H1 (cell line): ENCODE results near the gene TCF7L2. TPM values are rescaled to one million over a fixed set of nuclear protein-coding genes. Genes with fewer than 3 reads are reported as not detected.

ENCODE experiments used
- CTCF ChIA-PET: fragments of 300-600 bp; sonication (Branson Sonifier 250); formaldehyde crosslinking; loops from one replicate; lab custom pipeline; 2021; ENCODE audit not compliant: partially characterized antibody; lab: Charles Lee
- POLR2A ChIA-PET: fragments of 300-600 bp; sonication (Branson Sonifier 250); formaldehyde crosslinking; loops from one replicate; lab custom pipeline; 2021; ENCODE audit warnings: inconsistent platforms; ENCODE audit not compliant: partially characterized antibody; lab: Charles Lee
- DNase-seq, 2 experiments: peaks; one replicate each; pipeline versions ENCODE4 v3.0.0 to v3.0.0-alpha.2; 2010 to 2022; ENCODE audit warnings: low spot score in 2 of 2, low read depth in 1 of 2, mixed read lengths in 1 of 2
- FAIRE-seq: peaks from 2 replicates; lab custom pipeline; 2011; peaks lifted over from hg19 to GRCh38; lab: Jason Lieb, UNC
- H2AFZ ChIP-seq: 2 replicates; pipeline ENCODE4 v1.8.1; 2012; ENCODE audit warnings: low read length, inconsistent platforms
- H2AK5ac ChIP-seq: 2 replicates; pipeline ENCODE4 v1.6.1; 2013; ENCODE audit warnings: low read depth, low read length
- H2BK120ac ChIP-seq: replicated peaks from 2 replicates; pipeline ENCODE3; 2013; ENCODE audit warnings: low read depth, low read length, inconsistent platforms
- H2BK12ac ChIP-seq: 2 replicates; pipeline ENCODE4 v1.6.1; 2013; ENCODE audit warnings: low read depth, low read length
- H2BK15ac ChIP-seq: 2 replicates; pipeline ENCODE4 v1.6.1; 2013; ENCODE audit warnings: low read length
- H2BK20ac ChIP-seq: 2 replicates; pipeline ENCODE4 v1.6.1; 2013; ENCODE audit warnings: low read length
- H2BK5ac ChIP-seq: 2 replicates; pipeline ENCODE4 v1.6.1; 2013; ENCODE audit warnings: low read depth, low read length
- H3K14ac ChIP-seq: 2 replicates; pipeline ENCODE4 v1.6.1; 2013; ENCODE audit warnings: inconsistent platforms; ENCODE audit not compliant: insufficient read length
- H3K18ac ChIP-seq: 2 replicates; pipeline ENCODE4 v1.6.1; 2013; ENCODE audit warnings: low read length; ENCODE audit errors: extremely low read depth
- H3K23ac ChIP-seq: 2 replicates; pipeline ENCODE4 v1.6.1; 2013; ENCODE audit warnings: inconsistent platforms; ENCODE audit not compliant: insufficient read length
- H3K23me2 ChIP-seq: 2 replicates; pipeline ENCODE4 v1.6.1; 2013; ENCODE audit warnings: low read depth, low read length
- H3K27ac ChIP-seq: 2 replicates; pipeline ENCODE4 v1.6.1; 2011; ENCODE audit warnings: low read depth, low read length, inconsistent platforms
- H3K27me3 ChIP-seq, 4 experiments: replicated peaks in 1 of 4; 1 replicate in 1 of 4; 2 replicates in 3 of 4; pipeline versions ENCODE4 v1.6.1 to v1.8.1; 2011 to 2013; ENCODE audit warnings: low read length in 3 of 4, mild to moderate bottlenecking in 3 of 4, inconsistent platforms in 2 of 4, mixed read lengths in 2 of 4, moderate library complexity in 1 of 4; ENCODE audit not compliant: control insufficient read depth in 3 of 4, insufficient read depth in 3 of 4; ENCODE audit errors: extremely low read depth in 1 of 4
- H3K36me3 ChIP-seq, 4 experiments: 2 replicates each; pipeline versions ENCODE4 v1.6.1 to v1.8.1; 2011 to 2013; ENCODE audit warnings: mild to moderate bottlenecking in 4 of 4, low read length in 3 of 4, moderate library complexity in 2 of 4, control low read depth in 1 of 4, inconsistent platforms in 1 of 4; ENCODE audit not compliant: insufficient read depth in 4 of 4, control insufficient read depth in 2 of 4
- H3K4ac ChIP-seq: replicated peaks from 2 replicates; pipeline ENCODE3; 2013; ENCODE audit warnings: low read length, low read depth, mixed read lengths, inconsistent platforms; ENCODE audit not compliant: insufficient read length
- H3K4me1 ChIP-seq, 4 experiments: replicated peaks in 1 of 4; 1 replicate in 1 of 4; 2 replicates in 3 of 4; pipeline versions ENCODE4 v1.6.1 to v1.8.1; 2011 to 2013; ENCODE audit warnings: low read length in 3 of 4, inconsistent platforms in 2 of 4, mixed read lengths in 1 of 4; ENCODE audit not compliant: insufficient read depth in 4 of 4, control insufficient read depth in 3 of 4
- H3K4me2 ChIP-seq, 2 experiments: 2 replicates each; pipeline versions ENCODE4 v1.6.1 to v1.8.1; 2011 to 2013; ENCODE audit warnings: low read depth in 2 of 2, low read length in 2 of 2, control low read depth in 1 of 2, inconsistent platforms in 1 of 2, mild to moderate bottlenecking in 1 of 2; ENCODE audit not compliant: insufficient read depth in 1 of 2
- H3K4me3 ChIP-seq, 4 experiments: fragments of 200-600, 300-600 bp in 1 of 4; sonication (generic), shearing (Covaris generic), sonication (Bioruptor Twin) in 1 of 4; 2 replicates each; pipeline versions ENCODE4 v1.5.1 to v1.8.1; 2011 to 2016; ENCODE audit warnings: low read length in 4 of 4, low read depth in 3 of 4, control low read depth in 2 of 4, inconsistent platforms in 2 of 4, mild to moderate bottlenecking in 2 of 4, mixed read lengths in 1 of 4, moderate library complexity in 1 of 4; ENCODE audit not compliant: insufficient read depth in 2 of 4; ENCODE audit errors: extremely low read depth in 1 of 4
- H3K56ac ChIP-seq: replicated peaks from 2 replicates; pipeline ENCODE3; 2013; ENCODE audit warnings: low read depth, mild to moderate bottlenecking, mixed read lengths, low read length, inconsistent platforms; ENCODE audit not compliant: insufficient read length
- H3K79me1 ChIP-seq: 2 replicates; pipeline ENCODE4 v1.6.1; 2013; ENCODE audit warnings: low read depth, low read length, control low read depth
- H3K79me2 ChIP-seq, 2 experiments: 2 replicates each; pipeline versions ENCODE4 v1.6.1 to v1.8.1; 2012 to 2013; ENCODE audit warnings: low read length in 2 of 2, mild to moderate bottlenecking in 2 of 2, inconsistent platforms in 1 of 2; ENCODE audit not compliant: insufficient read depth in 2 of 2, control insufficient read depth in 1 of 2
- H3K9ac ChIP-seq, 4 experiments: replicated peaks in 1 of 4; 1 replicate in 1 of 4; 2 replicates in 3 of 4; pipeline versions ENCODE4 v1.6.1 to v1.8.1; 2011 to 2013; ENCODE audit warnings: low read depth in 3 of 4, low read length in 3 of 4, control low read depth in 2 of 4, mild to moderate bottlenecking in 2 of 4, moderate library complexity in 2 of 4, inconsistent platforms in 1 of 4; ENCODE audit errors: extremely low read depth in 1 of 4
- H3K9me3 ChIP-seq, 2 experiments: 2 replicates each; pipeline versions ENCODE4 v1.6.1 to v1.8.1; 2012 to 2013; ENCODE audit warnings: mild to moderate bottlenecking in 2 of 2, moderate library complexity in 2 of 2, control low read depth in 1 of 2, inconsistent platforms in 1 of 2, low read depth in 1 of 2, low read length in 1 of 2, mixed read lengths in 1 of 2; ENCODE audit not compliant: insufficient read depth in 2 of 2
- H4K20me1 ChIP-seq, 2 experiments: replicated peaks in 1 of 2; 2 replicates each; pipeline versions ENCODE3 to v1.8.1; 2011 to 2013; ENCODE audit warnings: inconsistent platforms in 2 of 2, low read length in 2 of 2, mild to moderate bottlenecking in 1 of 2; ENCODE audit not compliant: insufficient read depth in 2 of 2, control insufficient read depth in 1 of 2
- H4K5ac ChIP-seq: 2 replicates; pipeline ENCODE4 v1.6.1; 2013; ENCODE audit warnings: low read length, low read depth, mixed read lengths, inconsistent platforms; ENCODE audit not compliant: insufficient read length
- H4K8ac ChIP-seq: 2 replicates; pipeline ENCODE4 v1.8.0; 2013; ENCODE audit warnings: mild to moderate bottlenecking, moderate library complexity, low read length, inconsistent platforms; ENCODE audit not compliant: insufficient read depth; ENCODE audit errors: extremely low read depth
- H4K91ac ChIP-seq: replicated peaks from 2 replicates; pipeline ENCODE3; 2013; ENCODE audit warnings: low read length, mixed read lengths, inconsistent platforms; ENCODE audit not compliant: insufficient read length
- WGBS, 2 experiments: shearing (Covaris generic) in 1 of 2; methylation state at CpG; one replicate each; pipeline versions ENCODE4 v1.1.6 to v1.1.7; 2013 to 2015; ENCODE audit warnings: low lambda C conversion rate in 2 of 2, mixed read lengths in 2 of 2, inconsistent platforms in 1 of 2, low coverage in 1 of 2, missing lambda C conversion rate in 1 of 2; ENCODE audit not compliant: insufficient replicate concordance in 2 of 2, insufficient coverage in 1 of 2, insufficient read length in 1 of 2; ENCODE audit errors: extremely low coverage in 1 of 2, missing lambda C conversion rate in 1 of 2; 5-methylcytosine and 5-hydroxymethylcytosine counted together
- polyA plus RNA-seq, 7 experiments: library from polyadenylated mRNA; depleted of rRNA in 3 of 7; stranded (reverse) in 5 of 7; unstranded in 2 of 7; fragments of >200 nt in 5 of 7; fragments of 200-250 nt in 2 of 7; gene quantifications; 1 replicate in 5 of 7; 2 replicates in 1 of 7; 4 replicates in 1 of 7; pipeline versions ENCODE4 v1.2.1 to v1.2.3, GENCODE V29; 2011 to 2013; ENCODE audit warnings: missing spikeins in 2 of 7, mixed read lengths in 2 of 7
- total RNA-seq: library from RNA; stranded (reverse); fragmentation: NEBNext Ultra II Directional; extraction: Animal tissue kit (Norgen Biotek cat#: 25700); gene quantifications from 2 replicates; pipeline ENCODE4 v1.2.1, GENCODE V29; 2021

The TCF7L2 gene
- total and polyA plus RNA-seq, 2 of the 8 experiments (the other 6 are each of a cell fraction or from before 2014, with no cell fraction given), result 33.9 to 67.3 TPM

DNA sequence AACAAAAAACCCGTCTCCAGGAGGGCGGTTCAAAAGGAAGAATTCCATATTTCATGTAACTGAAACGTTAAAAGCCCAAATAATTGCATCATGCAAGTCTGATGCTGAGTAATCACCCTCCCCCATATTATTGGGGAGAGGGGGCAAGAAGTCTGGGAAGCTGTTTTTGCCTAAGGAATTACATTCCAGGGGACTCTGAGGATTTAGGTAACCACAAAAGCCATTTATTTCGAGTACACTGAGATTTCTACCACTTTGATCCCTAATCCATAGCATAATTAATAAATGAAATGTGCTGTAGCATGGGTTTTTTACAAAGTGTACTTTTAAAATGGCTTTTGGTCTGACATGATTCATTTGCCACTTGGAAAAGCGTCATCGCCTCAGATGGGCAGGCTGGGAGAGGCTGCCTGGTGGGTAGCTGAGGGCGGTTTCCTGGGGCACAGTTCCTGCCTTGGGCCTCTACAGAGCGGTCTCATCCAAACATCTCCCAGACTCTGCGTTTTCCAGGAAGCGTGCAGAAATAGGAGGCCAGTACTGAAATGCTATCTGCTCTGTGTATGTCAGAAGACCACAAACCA is 106.5 kb downstream of the TCF7L2 start:
- Histone ChIP-seq H3K18ac (no peak overlapping the region), H2BK20ac (no peak overlapping the region), H4K8ac (no peak overlapping the region), H3K27me3 (no peaks in the 10 kb centered on the region), H3K9ac (no peak overlapping the region; a peak in 1 of 7 replicates), H3K56ac (no peak overlapping the region), H3K14ac (no peak overlapping the region), H2BK5ac (0 out of 2 replicates have a peak overlapping the region, but pooled peaks have one; percentile 38), H3K9me3 (no peaks in the 10 kb centered on the region), H4K20me1 (peaks cover 8 to 14% of the 10 kb centered on the region in 2 experiments), H2AFZ (no peak overlapping the region), H3K4ac (no peak overlapping the region), H2BK12ac (0 out of 2 replicates have a peak overlapping the region, but pooled peaks have one; percentile 13), H3K79me2 (peaks cover 4 to 93% of the 10 kb centered on the region in 2 experiments; a peak in 3 of 4 replicates), H3K36me3 (no peaks in the 10 kb centered on the region), H3K4me3 (no peak overlapping the region), H2BK15ac (no peak overlapping the region), H4K5ac (no peak overlapping the region), H2BK120ac (no peak overlapping the region), H4K91ac (no peak overlapping the region), H3K4me1 (peaks cover 7 to 56% (median 46%) of the 10 kb centered on the region in 4 experiments), H3K4me2 (no peak overlapping the region), H3K79me1 (peaks cover 9% of the 10 kb centered on the region), H3K27ac (no peak overlapping the region), H3K23ac (no peak overlapping the region), H2AK5ac (no peak overlapping the region; the same call in 1 of the 2 replicates), H3K23me2 (peaks cover 1% of the 10 kb centered on the region; the same call in 1 of the 2 replicates)
- DNase-seq, result no peak
- WGBS, 2 experiments, result 73% methylated on average over 10 of the region's 10 CpGs; no CpG with 5 or more reads in 1 of the 2 experiments
- ChIA-PET POLR2A (interaction anchor here (0.9 to 1.4 kb wide), 2 partner anchors 14 to 61 kb away, joined by 3 to 4 read pairs; no protein-coding TSS in a partner anchor), CTCF (interaction anchor here (0.8 to 1.4 kb wide), 4 partner anchors 17 to 582 kb away, joined by 3 to 4 read pairs (median 3); no protein-coding TSS in a partner anchor)
- no peak for FAIRE-seq
